Tibial nerve (tissue), 4 donors: ENCODE measurements around the gene UGT1A8. TPM values are rescaled to one million over a fixed set of nuclear protein-coding genes. Genes with fewer than 3 reads are reported as not detected.

Source experiments
- DNase-seq, 2 donors: peaks; one replicate each; pipeline ENCODE4 v3.0.0-alpha.2; 2019; ENCODE audit warnings: low spot score in 2 of 2
- H3K27ac ChIP-seq, 4 donors: fragments of 200-600 bp; sonication (generic) in 3 of 4; one replicate each; pipeline ENCODE4 v1.5.1; 2017 to 2019; ENCODE audit warnings: mild to moderate bottlenecking in 1 of 4
- H3K27me3 ChIP-seq, 2 donors: fragments of 200-600 bp; sonication (generic) in 1 of 2; one replicate each; pipeline versions ENCODE4 v1.5.1 to v1.6.0; 2017 to 2019
- H3K36me3 ChIP-seq, 3 donors: fragments of 200-600 bp; sonication (generic); one replicate each; pipeline ENCODE4 v1.5.1; 2018 to 2019
- H3K4me1 ChIP-seq, 4 donors: fragments of 200-600 bp; sonication (generic) in 3 of 4; one replicate each; pipeline ENCODE4 v1.5.1; 2017 to 2019
- H3K4me3 ChIP-seq, 4 donors: fragments of 200-600 bp; sonication (generic) in 3 of 4; one replicate each; pipeline ENCODE4 v1.5.1; 2017 to 2019; ENCODE audit warnings: mild to moderate bottlenecking in 1 of 4, moderate library complexity in 1 of 4
- H3K9me3 ChIP-seq, 4 donors: fragments of 200-600 bp; sonication (generic) in 3 of 4; one replicate each; pipeline ENCODE4 v1.5.1; 2017 to 2019
- CTCF ChIP-seq, 5 experiments: fragments of 200-600 bp in 3 of 5; fragments of 450-650 bp in 2 of 5; sonication (generic) in 3 of 5; IDR thresholded peaks; one replicate each; pipeline ENCODE4 v1.5.1; 2016 to 2019; ENCODE audit warnings: antibody characterized with exemption in 5 of 5, mild to moderate bottlenecking in 3 of 5, moderate library complexity in 2 of 5
- EP300 ChIP-seq, 2 donors: sonication (generic); formaldehyde crosslinking; IDR thresholded peaks; one replicate each; pipeline ENCODE4 v1.6.1; 2017; ENCODE audit warnings: antibody characterized with exemption in 2 of 2, mild to moderate bottlenecking in 1 of 2
- POLR2A ChIP-seq, 2 donors: fragments of 450-650 bp; IDR thresholded peaks; one replicate each; pipeline ENCODE4 v1.6.1; 2017; ENCODE audit warnings: antibody characterized with exemption in 2 of 2, mild to moderate bottlenecking in 2 of 2, moderate library complexity in 2 of 2
- WGBS, 2 donors: methylation state at CpG; one replicate each; pipeline ENCODE4 v1.1.5; 2018; 5-methylcytosine and 5-hydroxymethylcytosine counted together
- total RNA-seq, 4 donors: library from RNA; depleted of rRNA; stranded (reverse); fragments of >200 nt; gene quantifications; one replicate each; pipeline ENCODE4 v1.1.0, GENCODE V29; 2016

The UGT1A8 gene
- total RNA-seq, 4 donors from 2014 or later = not detected

GRCh38 chr2:233796254-233796653, 178.8 kb downstream of the UGT1A8 start:
- no peak for DNase-seq
- TF ChIP-seq EP300 (IDR thresholded peaks at IDR 0.05) (no peak), CTCF (IDR thresholded peaks at IDR 0.05) (no peak), POLR2A (IDR thresholded peaks at IDR 0.05) (no peak)

GRCh38 chr2:233798335-233799086, 181.1 kb downstream of the UGT1A8 start:
- H3K27ac ChIP-seq = no peak overlapping the region
- no peak for DNase-seq
- no peaks in the 10 kb centered on the region for H3K36me3 ChIP-seq
- H3K4me1 ChIP-seq = no peaks in the 10 kb centered on the region
- no peaks in the 10 kb centered on the region for H3K27me3 ChIP-seq
- 72 to 77% methylated on average over 14 of the region's 14 CpGs for whole genome bisulfite sequencing, 2 donors
- H3K9me3 ChIP-seq = no peaks in the 10 kb centered on the region
- H3K4me3 ChIP-seq = no peak overlapping the region
- TF ChIP-seq POLR2A (IDR thresholded peaks at IDR 0.05) = no peak
- TF ChIP-seq CTCF (IDR thresholded peaks at IDR 0.05) = no peak
- TF ChIP-seq EP300 (IDR thresholded peaks at IDR 0.05) = no peak

More at GRCh38 chr2:233796254-233796653, 178.8 kb downstream of the UGT1A8 start:
- Histone ChIP-seq H3K27me3 (no peaks in the 10 kb centered on the region), H3K4me3 (no peak overlapping the region), H3K9me3 (no peaks in the 10 kb centered on the region), H3K4me1 (no peaks in the 10 kb centered on the region), H3K27ac (no peak overlapping the region), H3K36me3 (no peaks in the 10 kb centered on the region)
- whole genome bisulfite sequencing, 2 donors = 86 to 93% methylated on average over 9 of the region's 9 CpGs

GRCh38 chr2:233799087-233799665, 181.7 kb downstream of the UGT1A8 start:
- 56 to 62% methylated on average over 7 of the region's 7 CpGs for WGBS, 2 donors
- Histone ChIP-seq H3K4me1 (no peaks in the 10 kb centered on the region), H3K27ac (no peak overlapping the region), H3K36me3 (no peaks in the 10 kb centered on the region), H3K9me3 (no peaks in the 10 kb centered on the region), H3K27me3 (no peaks in the 10 kb centered on the region), H3K4me3 (no peak overlapping the region)
- no peak for DNase-seq
- no peak for TF ChIP-seq POLR2A (IDR thresholded peaks at IDR 0.05)
- no peak for TF ChIP-seq CTCF (IDR thresholded peaks at IDR 0.05)
- TF ChIP-seq EP300 (IDR thresholded peaks at IDR 0.05) = no peak

GRCh38 chr2:233799716-233800115, 182.3 kb downstream of the UGT1A8 start:
- TF ChIP-seq POLR2A (IDR thresholded peaks at IDR 0.05) = no peak
- WGBS, 2 donors = 54 to 76% methylated on average over 5 of the region's 5 CpGs
- no peaks in the 10 kb centered on the region for H3K9me3 ChIP-seq
- no peaks in the 10 kb centered on the region for H3K36me3 ChIP-seq
- H3K27ac ChIP-seq = no peak overlapping the region
- no peak overlapping the region for H3K4me3 ChIP-seq
- no peaks in the 10 kb centered on the region for H3K27me3 ChIP-seq
- DNase-seq = no peak
- no peaks in the 10 kb centered on the region for H3K4me1 ChIP-seq

GRCh38 chr2:233800208-233800607, 182.8 kb downstream of the UGT1A8 start:
- Histone ChIP-seq H3K27ac (no peak overlapping the region), H3K27me3 (no peaks in the 10 kb centered on the region), H3K4me1 (no peaks in the 10 kb centered on the region), H3K36me3 (no peaks in the 10 kb centered on the region), H3K4me3 (no peak overlapping the region), H3K9me3 (no peaks in the 10 kb centered on the region)
- DNase-seq = no peak
- no peak for TF ChIP-seq CTCF (IDR thresholded peaks at IDR 0.05)
- TF ChIP-seq POLR2A (IDR thresholded peaks at IDR 0.05) = no peak
- no peak for TF ChIP-seq EP300 (IDR thresholded peaks at IDR 0.05)
- 78 to 81% methylated on average over 7 of the region's 7 CpGs for WGBS, 2 donors
